HepG2 (cell line): ENCODE data around the gene FAF1. TPM values are rescaled to one million over a fixed set of nuclear protein-coding genes. Genes with fewer than 3 reads are reported as not detected.
"Not testable (repeated sequence)": the region's sequence is repeated elsewhere in the genome, so short reads cannot be mapped to it uniquely, and the experiment has no call there.

Experiments used
- ATAC-seq: fragments of 200-7000 bp; cut with Tn5 transposase; 3 replicates; pipeline ENCODE4 v1.9.1; 2020; ENCODE audit warnings: mild to moderate bottlenecking, moderate library complexity
- BruUV-seq: library from RNA; stranded (reverse); fragments of 400-500 nt; replicated peaks from 2 replicates; lab custom pipeline; 2021; lab: Mats Ljungman, UMichigan
- CTCF ChIA-PET: fragments of 300-600 bp; formaldehyde crosslinking; extraction: SDS; loops from one replicate; lab custom pipeline; 2021; ENCODE audit warnings: low total read pairs, inconsistent platforms, low intra/inter-chr PET ratio; lab: Yijun Ruan, JAX
- POLR2A ChIA-PET: fragments of 350-600 bp; sonication (Branson Sonifier 250); formaldehyde crosslinking; loops from one replicate; lab custom pipeline; 2020; ENCODE audit warnings: antibody characterized with exemption, inconsistent platforms; lab: Yijun Ruan, JAX
- DNase-seq: peaks from one replicate; pipeline ENCODE4 v3.0.0-alpha.2; 2015; ENCODE audit warnings: low spot score
- FAIRE-seq: peaks from 3 replicates; lab custom pipeline; 2011; peaks lifted over from hg19 to GRCh38; lab: Jason Lieb, UNC
- H2AFZ ChIP-seq: one replicate; pipeline ENCODE4 v1.6.1; 2011; ENCODE audit warnings: low read length, inconsistent platforms
- H3K27ac ChIP-seq: fragments of 300-600 bp; 3 replicates; pipeline ENCODE4 v1.8.0; 2011; ENCODE audit warnings: mixed run types, mild to moderate bottlenecking, mixed read lengths, low read length, inconsistent platforms; ENCODE audit not compliant: insufficient read depth; ENCODE audit errors: extremely low read length
- H3K27me3 ChIP-seq, 2 experiments: fragments of 200-600 bp in 1 of 2; 2 replicates in 1 of 2; 3 replicates in 1 of 2; pipeline versions ENCODE4 v1.6.0 to v1.8.0; 2011; ENCODE audit warnings: low read length in 2 of 2, mild to moderate bottlenecking in 2 of 2, moderate library complexity in 2 of 2, inconsistent platforms in 1 of 2; ENCODE audit not compliant: insufficient read depth in 2 of 2, control insufficient read depth in 1 of 2
- H3K36me3 ChIP-seq, 2 experiments: fragments of 200-600 bp in 1 of 2; replicated peaks in 1 of 2; 2 replicates in 1 of 2; 3 replicates in 1 of 2; pipeline versions ENCODE4 v1.5.1 to v1.8.0; 2011; ENCODE audit warnings: low read length in 2 of 2, inconsistent platforms in 1 of 2; ENCODE audit not compliant: insufficient read depth in 2 of 2, control insufficient read depth in 1 of 2
- H3K4me1 ChIP-seq: 2 replicates; pipeline ENCODE4 v1.5.1; 2012; ENCODE audit warnings: low read length, inconsistent platforms; ENCODE audit not compliant: insufficient read depth
- H3K4me2 ChIP-seq: 2 replicates; pipeline ENCODE4 v1.6.0; 2011; ENCODE audit warnings: low read depth, low read length, inconsistent platforms
- H3K4me3 ChIP-seq, 3 experiments: fragments of 200-600 bp in 1 of 3; sonication (generic), shearing (Covaris generic) in 1 of 3; replicated peaks in 1 of 3; 2 replicates each; pipeline ENCODE4 v1.5.1; 2011 to 2016; ENCODE audit warnings: low read length in 3 of 3, inconsistent platforms in 2 of 3, low read depth in 2 of 3, mild to moderate bottlenecking in 2 of 3, control low read depth in 1 of 3, mixed read lengths in 1 of 3; ENCODE audit not compliant: insufficient read depth in 1 of 3
- H3K79me2 ChIP-seq: one replicate; pipeline ENCODE4 v1.6.1; 2011; ENCODE audit warnings: low read length, inconsistent platforms; ENCODE audit not compliant: insufficient read depth
- H3K9ac ChIP-seq: 2 replicates; pipeline ENCODE4 v1.6.0; 2011; ENCODE audit warnings: mild to moderate bottlenecking, low read depth, low read length, inconsistent platforms; ENCODE audit not compliant: insufficient read depth
- H3K9me3 ChIP-seq: 2 replicates; pipeline ENCODE4 v1.5.1; 2012; ENCODE audit warnings: mild to moderate bottlenecking, low read length
- H4K20me1 ChIP-seq: 2 replicates; pipeline ENCODE4 v1.6.0; 2011; ENCODE audit warnings: inconsistent platforms, mild to moderate bottlenecking, low read length, moderate library complexity; ENCODE audit not compliant: insufficient read depth
- CEBPG ChIP-seq: IDR thresholded peaks from 2 replicates; pipeline ENCODE4 v1.6.1; 2016
- CHCHD3 ChIP-seq: sonication (generic); formaldehyde crosslinking; IDR thresholded peaks from 2 replicates; pipeline ENCODE4 v1.8.0; 2022; ENCODE audit warnings: mild to moderate bottlenecking, missing genetic modification reagents, moderate library complexity
- FOSL2 ChIP-seq: sonication (generic); formaldehyde crosslinking; IDR thresholded peaks from 2 replicates; pipeline ENCODE4 v1.4.0; 2020; ENCODE audit warnings: missing genetic modification reagents
- FOXJ3 ChIP-seq: sonication (generic); formaldehyde crosslinking; IDR thresholded peaks from 2 replicates; pipeline ENCODE4 v1.4.0; 2020; ENCODE audit warnings: missing genetic modification reagents, mild to moderate bottlenecking, borderline replicate concordance
- KLF16 ChIP-seq, 2 experiments: sonication (generic) in 1 of 2; formaldehyde crosslinking in 1 of 2; IDR thresholded peaks; 2 replicates each; pipeline versions ENCODE4 v1.6.1 to v1.8.0; 2016 to 2023; ENCODE audit warnings: missing genetic modification reagents in 2 of 2, missing compliant biosample characterization in 1 of 2
- MEIS1 ChIP-seq: sonication (generic); formaldehyde crosslinking; IDR thresholded peaks from 2 replicates; pipeline ENCODE4 v1.9.0; 2021; ENCODE audit warnings: mild to moderate bottlenecking, missing genetic modification reagents, moderate library complexity, borderline replicate concordance
- NCOA1 ChIP-seq: sonication (generic); formaldehyde crosslinking; IDR thresholded peaks from 2 replicates; pipeline ENCODE4 v1.9.0; 2021; ENCODE audit warnings: missing genetic modification reagents
- ZKSCAN8 ChIP-seq: IDR thresholded peaks from 2 replicates; pipeline ENCODE4 v1.6.1; 2016; ENCODE audit warnings: borderline replicate concordance, missing genetic modification reagents, missing compliant biosample characterization
- ZNF446 ChIP-seq: sonication (generic); formaldehyde crosslinking; IDR thresholded peaks from 2 replicates; pipeline ENCODE4 v1.5.0; 2020; ENCODE audit warnings: mild to moderate bottlenecking, missing genetic modification reagents
- ZNF577 ChIP-seq: sonication (generic); formaldehyde crosslinking; IDR thresholded peaks from 2 replicates; pipeline ENCODE4 v1.4.0; 2020; ENCODE audit warnings: mild to moderate bottlenecking, low read depth, missing genetic modification reagents, borderline replicate concordance
- ZNF607 ChIP-seq: sonication (generic); formaldehyde crosslinking; IDR thresholded peaks from 2 replicates; pipeline ENCODE4 v1.5.1; 2020; ENCODE audit warnings: missing genetic modification reagents, mild to moderate bottlenecking, borderline replicate concordance
- ZNF644 ChIP-seq: IDR thresholded peaks from 2 replicates; pipeline ENCODE4 v1.6.1; 2016; ENCODE audit warnings: low read depth
- WGBS: methylation state at CpG from one replicate; pipeline ENCODE4 v1.1.6; 2017; ENCODE audit warnings: low lambda C conversion rate; 5-methylcytosine and 5-hydroxymethylcytosine counted together
- in situ Hi-C: cut with HindIII; loops from 2 replicates; pipeline ENCODE4 v1.10.0; 2017; ENCODE audit warnings: low pct_unique_long_range_greater_than_20kb; ENCODE audit not compliant: extremely low pct_ligation_motif_present
- intact Hi-C: fragments of 100-400 bp; cut with micrococcal nuclease; formaldehyde crosslinking; loops from one replicate; pipeline ENCODE4 v1.10.0; 2022; ENCODE audit not compliant: unreplicated experiment
- polyA plus RNA-seq, 8 experiments: library from polyadenylated mRNA; depleted of rRNA in 3 of 8; stranded (reverse) in 7 of 8; unstranded in 1 of 8; fragments of >200 nt; fragmentation: Illumina TruSeq in 4 of 8; extraction: Trizol in 4 of 8; gene quantifications; 2 replicates each; pipeline versions ENCODE4 v1.2.1 to v1.2.3, GENCODE V29; 2011 to 2016; ENCODE audit warnings: low read depth in 4 of 8, missing spikeins in 1 of 8, mixed read lengths in 1 of 8; ENCODE audit not compliant: insufficient read depth in 1 of 8
- total RNA-seq, 5 experiments: library from RNA; depleted of rRNA; stranded (reverse); fragments of >200 nt; fragmentation: Illumina TruSeq; extraction: Trizol; gene quantifications; 2 replicates each; pipeline ENCODE4 v1.2.3, GENCODE V29; 2016; ENCODE audit warnings: low read depth in 1 of 5
- TF ChIP-seq, protein P1 (sequence below): sonication (generic); formaldehyde crosslinking; IDR thresholded peaks from 2 replicates; pipeline ENCODE4 v1.5.0; 2020; ENCODE audit warnings: mild to moderate bottlenecking, missing genetic modification reagents
- TF ChIP-seq, protein P2 (sequence below): IDR thresholded peaks from 2 replicates; pipeline ENCODE4 v1.6.1; 2016; ENCODE audit warnings: control low read depth
- TF ChIP-seq, protein P3 (sequence below): sonication (generic); formaldehyde crosslinking; IDR thresholded peaks from 2 replicates; pipeline ENCODE4 v1.8.1; 2023; ENCODE audit warnings: missing genetic modification reagents, inconsistent platforms, borderline replicate concordance

FAF1 gene
- total and polyA plus RNA-seq, 2 of the 13 experiments (the other 11 are each of a cell fraction or from before 2014, with no cell fraction given), result 19.4 to 63.3 TPM

DNA sequence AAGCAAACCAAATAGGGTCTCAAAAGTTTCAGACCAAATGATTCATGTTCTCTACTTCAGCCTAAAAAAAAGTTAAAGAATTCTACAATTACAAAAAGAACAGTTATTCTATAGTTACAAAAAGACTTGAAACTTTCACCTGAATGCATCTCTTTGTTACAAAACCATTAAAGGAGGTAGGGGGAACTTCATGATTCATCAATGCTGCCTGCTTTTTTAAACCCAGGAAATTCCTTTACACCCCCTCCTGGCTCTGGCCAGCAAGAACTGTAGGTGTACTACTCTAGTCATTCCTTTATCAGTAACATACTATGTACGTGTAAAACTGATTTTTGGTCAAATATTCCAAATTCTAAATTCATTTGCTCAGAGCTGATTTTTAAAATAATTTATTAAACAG, 5.0 kb downstream of the FAF1 start:
- no peak for TF ChIP-seq ZNF607 (CRISPR knock-in tag)
- no peak for TF ChIP-seq ZNF446
- TF ChIP-seq KLF16 (CRISPR knock-in tag; IDR thresholded peaks at IDR 0.05), result no peak
- no peak for TF ChIP-seq MEIS1
- TF ChIP-seq ZNF644, result no peak
- TF ChIP-seq CEBPG, result no peak
- TF ChIP-seq, protein P1, sequence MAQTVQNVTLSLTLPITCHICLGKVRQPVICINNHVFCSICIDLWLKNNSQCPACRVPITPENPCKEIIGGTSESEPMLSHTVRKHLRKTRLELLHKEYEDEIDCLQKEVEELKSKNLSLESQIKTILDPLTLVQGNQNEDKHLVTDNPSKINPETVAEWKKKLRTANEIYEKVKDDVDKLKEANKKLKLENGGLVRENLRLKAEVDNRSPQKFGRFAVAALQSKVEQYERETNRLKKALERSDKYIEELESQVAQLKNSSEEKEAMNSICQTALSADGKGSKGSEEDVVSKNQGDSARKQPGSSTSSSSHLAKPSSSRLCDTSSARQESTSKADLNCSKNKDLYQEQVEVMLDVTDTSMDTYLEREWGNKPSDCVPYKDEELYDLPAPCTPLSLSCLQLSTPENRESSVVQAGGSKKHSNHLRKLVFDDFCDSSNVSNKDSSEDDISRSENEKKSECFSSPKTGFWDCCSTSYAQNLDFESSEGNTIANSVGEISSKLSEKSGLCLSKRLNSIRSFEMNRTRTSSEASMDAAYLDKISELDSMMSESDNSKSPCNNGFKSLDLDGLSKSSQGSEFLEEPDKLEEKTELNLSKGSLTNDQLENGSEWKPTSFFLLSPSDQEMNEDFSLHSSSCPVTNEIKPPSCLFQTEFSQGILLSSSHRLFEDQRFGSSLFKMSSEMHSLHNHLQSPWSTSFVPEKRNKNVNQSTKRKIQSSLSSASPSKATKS (CRISPR knock-in tag), result no peak
- TF ChIP-seq NCOA1 (CRISPR knock-in tag), result no peak
- TF ChIP-seq ZKSCAN8 (CRISPR knock-in tag), result no peak
- no peak for TF ChIP-seq ZNF577 (CRISPR knock-in tag)
- no peak for TF ChIP-seq FOSL2
- TF ChIP-seq FOXJ3 (CRISPR knock-in tag), result no peak
- TF ChIP-seq, protein P2, sequence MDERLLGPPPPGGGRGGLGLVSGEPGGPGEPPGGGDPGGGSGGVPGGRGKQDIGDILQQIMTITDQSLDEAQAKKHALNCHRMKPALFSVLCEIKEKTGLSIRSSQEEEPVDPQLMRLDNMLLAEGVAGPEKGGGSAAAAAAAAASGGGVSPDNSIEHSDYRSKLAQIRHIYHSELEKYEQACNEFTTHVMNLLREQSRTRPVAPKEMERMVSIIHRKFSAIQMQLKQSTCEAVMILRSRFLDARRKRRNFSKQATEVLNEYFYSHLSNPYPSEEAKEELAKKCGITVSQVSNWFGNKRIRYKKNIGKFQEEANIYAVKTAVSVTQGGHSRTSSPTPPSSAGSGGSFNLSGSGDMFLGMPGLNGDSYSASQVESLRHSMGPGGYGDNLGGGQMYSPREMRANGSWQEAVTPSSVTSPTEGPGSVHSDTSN, result no peak
- TF ChIP-seq CHCHD3, result no peak
- TF ChIP-seq, protein P3, sequence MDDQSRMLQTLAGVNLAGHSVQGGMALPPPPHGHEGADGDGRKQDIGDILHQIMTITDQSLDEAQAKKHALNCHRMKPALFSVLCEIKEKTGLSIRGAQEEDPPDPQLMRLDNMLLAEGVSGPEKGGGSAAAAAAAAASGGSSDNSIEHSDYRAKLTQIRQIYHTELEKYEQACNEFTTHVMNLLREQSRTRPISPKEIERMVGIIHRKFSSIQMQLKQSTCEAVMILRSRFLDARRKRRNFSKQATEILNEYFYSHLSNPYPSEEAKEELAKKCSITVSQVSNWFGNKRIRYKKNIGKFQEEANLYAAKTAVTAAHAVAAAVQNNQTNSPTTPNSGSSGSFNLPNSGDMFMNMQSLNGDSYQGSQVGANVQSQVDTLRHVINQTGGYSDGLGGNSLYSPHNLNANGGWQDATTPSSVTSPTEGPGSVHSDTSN (CRISPR knock-in tag), result no peak
- no peak for ATAC-seq
- in situ Hi-C loops (no loop called here), intact Hi-C loops (no loop called here)
- Histone ChIP-seq H3K4me2 (no peak overlapping the region), H2AFZ (no peak overlapping the region), H3K79me2 (peaks cover 58% of the 10 kb centered on the region), H3K4me1 (peaks cover 27% of the 10 kb centered on the region), H4K20me1 (peaks cover 3% of the 10 kb centered on the region; the same call in 1 of the 2 replicates), H3K4me3 (no peak overlapping the region), H3K27me3 (no peaks in the 10 kb centered on the region; a peak in 1 of 5 replicates), H3K27ac (no peak overlapping the region), H3K9ac (no peak overlapping the region), H3K36me3 (0 out of 5 replicates have a peak, but pooled peaks cover 0 to 2% of the 10 kb centered on the region in 2 experiments), H3K9me3 (no peaks in the 10 kb centered on the region)
- CTCF ChIA-PET, result no interaction called here
- 81% methylated on average over 1 of the region's 1 CpG for WGBS
- POLR2A ChIA-PET, result no interaction called here
- no peak for DNase-seq
- BruUV-seq, result no TSS peak
- FAIRE-seq, result no peak

DNA sequence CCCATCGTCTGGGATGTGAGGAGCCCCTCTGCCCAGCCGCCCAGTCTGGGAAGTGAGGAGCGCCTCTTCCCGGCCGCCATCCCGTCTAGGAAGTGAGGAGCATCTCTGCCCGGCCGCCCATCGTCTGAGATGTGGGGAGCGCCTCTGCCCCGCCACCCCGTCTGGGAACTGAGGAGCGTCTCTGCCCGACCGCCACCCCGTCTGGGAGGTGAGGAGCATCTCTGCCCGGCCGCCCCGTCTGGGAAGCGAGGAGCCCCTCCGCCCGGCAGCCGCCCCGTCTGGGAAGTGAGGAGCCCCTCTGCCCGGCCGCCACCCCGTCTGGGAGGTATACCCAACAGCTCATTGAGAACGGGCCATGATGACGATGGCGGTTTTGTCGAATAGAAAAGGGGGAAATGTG, 7.5 kb downstream of the FAF1 start:
- intact Hi-C loops, CTCF ChIA-PET, H3K36me3 ChIP-seq, FAIRE-seq, DNase-seq, H3K9me3 ChIP-seq, H2AFZ ChIP-seq, H3K27ac ChIP-seq, H3K4me3 ChIP-seq, in situ Hi-C loops, H4K20me1 ChIP-seq, BruUV-seq, H3K4me2 ChIP-seq, H3K27me3 ChIP-seq, H3K9ac ChIP-seq, ATAC-seq, POLR2A ChIA-PET: not testable (repeated sequence)
- WGBS, result 99% methylated on average over 12 of the region's 31 CpGs
- Histone ChIP-seq H3K4me1 (peaks cover 23% of the 10 kb centered on the region), H3K79me2 (peaks cover 62% of the 10 kb centered on the region)
